ENCODE data around the gene NUTM2E. TPM values are rescaled to one million over a fixed set of nuclear protein-coding genes. Genes with fewer than 3 reads are reported as not detected.
"Not testable (repeated sequence)": the region's sequence is repeated elsewhere in the genome, so short reads cannot be mapped to it uniquely, and the experiment has no call there.

The NUTM2E gene, protein sequence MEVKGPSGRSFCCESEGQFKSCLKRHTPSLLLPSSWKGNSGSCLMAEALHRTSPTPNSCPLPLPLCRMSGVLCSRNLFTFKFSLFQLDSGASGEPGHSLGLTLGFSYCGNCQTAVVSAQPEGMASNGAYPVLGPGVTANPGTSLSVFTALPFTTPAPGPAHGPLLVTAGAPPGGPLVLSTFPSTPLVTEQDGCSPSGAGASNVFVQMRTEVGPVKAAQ (N-terminal part only)
- under 1 TPM in 2 of 3 donors, not detected in 1; 0.30 to 0.49 TPM for total RNA-seq
- total RNA-seq (2013): 0.52 TPM

- ATAC-seq (peak; percentile 83 to 97 (median 90)), DNase-seq (peak; percentile 68 to 81)
- H3K27me3 ChIP-seq (ENCODE audit: control insufficient read depth, insufficient read depth, low read length); H3K36me3 ChIP-seq (ENCODE audit: control insufficient read depth, insufficient read depth, low read length); H3K4me1 ChIP-seq (ENCODE audit: control insufficient read depth, insufficient read depth, low read length); H3K9me3 ChIP-seq (ENCODE audit: control insufficient read depth, insufficient read depth, low read length); H3K27me3 Mint-ChIP-seq (ENCODE audit: low read depth in 2 of 2); intact Hi-C loops (cut with micrococcal nuclease); H3K36me3 Mint-ChIP-seq; H3K9me3 Mint-ChIP-seq: not testable (repeated sequence)
- Histone ChIP-seq H3K27ac (ENCODE audit: low read length) (peak within 1 kb of the TSS; percentile 85), H3K4me3 (ENCODE audit: low read length) (peak within 1 kb of the TSS; percentile 59)
- WGBS (ENCODE audit: insufficient coverage): under 1% methylated on average over 63 of the region's 78 CpGs
- Mint-ChIP-seq H3K4me3 (peak within 1 kb of the TSS; percentile 98), H3K27ac (peak within 1 kb of the TSS; percentile 90 to 93), H3K4me1 (peaks cover 20 to 21% of the 10 kb centered on the region in 2 donors)
Observed at GRCh38 chr10:79826496-79827215, at the start of gene NUTM2E. TSS of gene NUTM2E (plus strand) at chr10:79826739. CDS start at chr10:79841741, 15,002 bp downstream.

DNA sequence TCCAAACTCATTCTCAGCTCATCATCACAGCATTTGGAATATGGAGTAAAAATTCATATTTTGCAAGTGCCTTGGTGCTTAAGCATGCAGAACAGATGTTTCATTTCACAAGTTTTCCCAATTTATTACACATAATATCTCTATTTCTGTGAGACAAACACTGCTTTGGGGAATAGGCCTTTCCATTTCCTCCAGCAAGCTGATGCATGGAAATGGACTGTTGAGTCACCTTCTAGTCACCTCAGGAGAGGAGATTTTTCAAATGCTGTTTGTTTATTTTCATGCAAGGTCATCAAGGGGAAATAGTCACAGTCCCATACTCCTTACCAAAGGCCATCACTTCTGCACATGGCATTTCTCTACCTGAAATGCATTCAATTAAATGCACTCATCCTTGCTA is 48.5 kb upstream of the NUTM2E start:
- not testable (repeated sequence) for H3K27ac ChIP-seq (ENCODE audit: low read length); H3K4me3 Mint-ChIP-seq; H3K27ac Mint-ChIP-seq; ATAC-seq; H3K9me3 ChIP-seq (ENCODE audit: control insufficient read depth, insufficient read depth, low read length); DNase-seq; H3K4me1 ChIP-seq (ENCODE audit: control insufficient read depth, insufficient read depth, low read length); H3K9me3 Mint-ChIP-seq; H3K36me3 Mint-ChIP-seq; H3K4me3 ChIP-seq (ENCODE audit: low read length); H3K4me1 Mint-ChIP-seq; H3K27me3 ChIP-seq (ENCODE audit: control insufficient read depth, insufficient read depth, low read length); H3K27me3 Mint-ChIP-seq (ENCODE audit: low read depth in 2 of 2); H3K36me3 ChIP-seq (ENCODE audit: control insufficient read depth, insufficient read depth, low read length)
- intact Hi-C loops (cut with micrococcal nuclease): loop anchor here (10.0 kb wide), 2 partner anchors 147 to 267 kb away; no protein-coding TSS in a partner anchor

DNA sequence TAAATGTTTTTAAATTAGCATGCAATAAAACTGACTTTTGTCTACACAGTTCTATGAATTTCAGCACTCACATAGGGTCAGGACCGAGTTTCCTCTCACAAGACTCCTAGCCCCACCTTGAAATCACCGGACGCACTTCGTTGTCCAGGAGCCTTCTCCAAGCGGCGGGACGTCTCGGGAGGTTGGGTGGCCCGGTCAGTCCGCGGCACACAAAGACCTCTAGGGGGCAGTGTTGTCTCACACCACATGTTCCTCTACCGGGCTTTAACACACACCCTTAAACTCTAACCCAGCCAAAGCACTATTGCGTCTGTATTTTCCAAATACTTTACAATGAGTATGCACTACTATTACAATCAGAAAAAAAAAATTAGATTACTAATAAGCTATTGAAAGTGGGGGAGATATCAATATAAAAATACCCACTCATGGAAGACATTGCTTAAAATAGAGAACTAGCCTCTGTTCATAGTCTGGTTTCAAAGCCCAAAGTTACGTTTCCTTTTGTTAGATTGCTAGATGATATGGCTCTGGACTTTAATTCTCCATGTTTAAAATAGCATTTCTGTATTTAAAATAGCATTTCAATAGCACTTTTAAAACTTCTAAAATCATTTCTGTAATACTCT is 47.1 kb upstream of the NUTM2E start:
- not testable (repeated sequence) for H3K9me3 Mint-ChIP-seq; H3K36me3 Mint-ChIP-seq; H3K4me3 Mint-ChIP-seq; H3K27ac Mint-ChIP-seq; H3K9me3 ChIP-seq (ENCODE audit: control insufficient read depth, insufficient read depth, low read length); H3K27ac ChIP-seq (ENCODE audit: low read length); H3K27me3 ChIP-seq (ENCODE audit: control insufficient read depth, insufficient read depth, low read length); H3K4me1 Mint-ChIP-seq; H3K36me3 ChIP-seq (ENCODE audit: control insufficient read depth, insufficient read depth, low read length); H3K4me1 ChIP-seq (ENCODE audit: control insufficient read depth, insufficient read depth, low read length); H3K27me3 Mint-ChIP-seq (ENCODE audit: low read depth in 2 of 2); H3K4me3 ChIP-seq (ENCODE audit: low read length)
- ATAC-seq: peak; percentile 92 to 97 (median 97)
- peak; percentile 51 to 79 for DNase-seq
- intact Hi-C loops (cut with micrococcal nuclease): loop anchor here (10.0 kb wide), 2 partner anchors 145 to 265 kb away; no protein-coding TSS in a partner anchor
- TF ChIP-seq CTCF (IDR thresholded peaks at IDR 0.05): peak; percentile 53
- no CpG with 5 or more reads among the region's 14 CpGs for whole genome bisulfite sequencing (ENCODE audit: insufficient coverage)

DNA sequence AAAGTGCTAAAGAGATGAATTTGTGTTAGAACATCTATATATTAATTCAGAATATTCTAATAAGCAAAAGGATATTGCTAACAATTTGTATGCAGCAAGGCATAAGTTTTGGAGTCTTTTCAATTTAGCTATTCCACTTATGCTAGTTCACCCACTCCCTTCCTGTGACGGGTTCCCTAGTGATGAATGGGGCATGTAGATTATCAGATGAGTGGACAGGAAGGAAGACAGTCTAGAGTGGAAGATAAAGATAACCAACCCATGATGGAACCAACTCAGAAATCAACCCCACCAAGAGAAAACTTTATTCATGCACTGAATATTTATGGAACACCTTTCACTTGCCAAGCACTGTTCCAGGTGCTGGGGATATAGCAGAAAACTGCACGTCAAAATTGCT is 46.5 kb upstream of the NUTM2E start:
- H3K27me3 ChIP-seq (ENCODE audit: control insufficient read depth, insufficient read depth, low read length); H3K36me3 ChIP-seq (ENCODE audit: control insufficient read depth, insufficient read depth, low read length); H3K4me1 ChIP-seq (ENCODE audit: control insufficient read depth, insufficient read depth, low read length); DNase-seq; H3K27ac ChIP-seq (ENCODE audit: low read length); H3K36me3 Mint-ChIP-seq; H3K27ac Mint-ChIP-seq; H3K27me3 Mint-ChIP-seq (ENCODE audit: low read depth in 2 of 2); H3K4me3 ChIP-seq (ENCODE audit: low read length); H3K9me3 ChIP-seq (ENCODE audit: control insufficient read depth, insufficient read depth, low read length); H3K4me3 Mint-ChIP-seq; H3K4me1 Mint-ChIP-seq; H3K9me3 Mint-ChIP-seq: not testable (repeated sequence)
- intact Hi-C loops (cut with micrococcal nuclease): loop anchor here (10.0 kb wide), 2 partner anchors 145 to 265 kb away; no protein-coding TSS in a partner anchor
- WGBS (ENCODE audit: insufficient coverage): no CpG with 5 or more reads among the region's 2 CpGs
- peak in 1 of 3 donors; percentile 46 for ATAC-seq

DNA sequence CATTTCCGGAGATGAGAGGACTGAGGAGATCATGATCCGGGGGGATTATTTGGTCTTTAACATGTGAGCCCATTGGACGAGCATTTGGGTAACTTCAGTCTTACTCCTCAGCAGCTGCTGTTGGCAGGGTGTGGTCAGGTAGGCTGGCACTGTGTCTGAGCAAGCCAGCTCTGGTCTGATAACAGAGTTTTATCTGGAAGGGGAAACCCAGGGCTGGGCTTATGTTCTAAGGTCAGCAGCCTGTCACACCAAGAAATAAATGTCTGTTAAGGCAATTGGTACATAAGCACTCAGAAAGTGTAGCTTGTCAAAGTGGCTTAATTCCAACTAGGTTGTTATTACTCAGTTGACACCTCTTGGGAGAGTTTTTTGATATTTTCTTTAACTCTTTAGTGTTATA is 45.0 kb upstream of the NUTM2E start:
- H3K36me3 ChIP-seq (ENCODE audit: control insufficient read depth, insufficient read depth, low read length); intact Hi-C loops (cut with micrococcal nuclease); H3K27ac ChIP-seq (ENCODE audit: low read length); H3K4me3 Mint-ChIP-seq; H3K4me1 Mint-ChIP-seq; H3K27me3 Mint-ChIP-seq (ENCODE audit: low read depth in 2 of 2); H3K27me3 ChIP-seq (ENCODE audit: control insufficient read depth, insufficient read depth, low read length); ATAC-seq; H3K36me3 Mint-ChIP-seq; H3K4me1 ChIP-seq (ENCODE audit: control insufficient read depth, insufficient read depth, low read length); H3K4me3 ChIP-seq (ENCODE audit: low read length); H3K9me3 Mint-ChIP-seq; DNase-seq; H3K9me3 ChIP-seq (ENCODE audit: control insufficient read depth, insufficient read depth, low read length); H3K27ac Mint-ChIP-seq: not testable (repeated sequence)
- WGBS (ENCODE audit: insufficient coverage): 100% methylated on average over 3 of the region's 3 CpGs

- H3K4me1 Mint-ChIP-seq; H3K27me3 ChIP-seq (ENCODE audit: control insufficient read depth, insufficient read depth, low read length); H3K4me3 Mint-ChIP-seq; DNase-seq; H3K27ac ChIP-seq (ENCODE audit: low read length); H3K9me3 ChIP-seq (ENCODE audit: control insufficient read depth, insufficient read depth, low read length); H3K27ac Mint-ChIP-seq; H3K27me3 Mint-ChIP-seq (ENCODE audit: low read depth in 2 of 2); H3K36me3 Mint-ChIP-seq; H3K9me3 Mint-ChIP-seq; H3K36me3 ChIP-seq (ENCODE audit: control insufficient read depth, insufficient read depth, low read length); intact Hi-C loops (cut with micrococcal nuclease); ATAC-seq; H3K4me1 ChIP-seq (ENCODE audit: control insufficient read depth, insufficient read depth, low read length); H3K4me3 ChIP-seq (ENCODE audit: low read length): not testable (repeated sequence)
Observed at GRCh38 chr10:79787455-79787952, 39.0 kb upstream of the NUTM2E start.

DNA sequence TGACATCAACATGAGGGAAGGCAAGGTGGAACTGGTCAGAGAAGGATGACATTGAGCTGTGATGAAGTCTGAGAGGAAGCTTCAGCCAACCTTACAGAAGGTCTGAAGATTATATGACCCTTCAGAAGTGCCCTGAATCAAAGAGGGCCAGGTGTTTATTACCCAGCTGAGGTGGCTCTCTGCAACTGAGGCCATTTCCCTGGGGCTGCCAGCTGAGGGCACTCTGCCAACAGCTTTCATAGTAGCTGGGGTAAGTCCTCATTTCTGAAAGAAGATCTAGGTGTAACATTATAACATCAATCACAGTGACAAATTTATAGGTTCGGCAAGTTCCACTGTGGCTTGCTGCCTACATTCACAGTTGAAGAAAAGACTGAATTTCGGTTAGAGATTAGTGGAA is 37.2 kb upstream of the NUTM2E start:
- H3K4me1 Mint-ChIP-seq; DNase-seq; H3K4me1 ChIP-seq (ENCODE audit: control insufficient read depth, insufficient read depth, low read length); H3K36me3 Mint-ChIP-seq; H3K27ac Mint-ChIP-seq; intact Hi-C loops (cut with micrococcal nuclease); H3K27me3 ChIP-seq (ENCODE audit: control insufficient read depth, insufficient read depth, low read length); H3K27ac ChIP-seq (ENCODE audit: low read length); H3K27me3 Mint-ChIP-seq (ENCODE audit: low read depth in 2 of 2); H3K4me3 ChIP-seq (ENCODE audit: low read length); H3K4me3 Mint-ChIP-seq; H3K9me3 ChIP-seq (ENCODE audit: control insufficient read depth, insufficient read depth, low read length); H3K36me3 ChIP-seq (ENCODE audit: control insufficient read depth, insufficient read depth, low read length); H3K9me3 Mint-ChIP-seq: not testable (repeated sequence)
- no CpG with 5 or more reads among the region's 2 CpGs for WGBS (ENCODE audit: insufficient coverage)
- ATAC-seq: peak in 2 of 3 donors; percentile 34 to 48

Measured in natural killer cell (primary cell).